DOHH2 (cell line): Measurements from ENCODE around the gene EPB41L5.
"Not testable (repeated sequence)": the region's sequence is repeated elsewhere in the genome, so short reads cannot be mapped to it uniquely, and the experiment has no call there.

Source experiments
- CTCF ChIP-seq: fragments of 200-600 bp; sonication (generic); IDR thresholded peaks from one replicate; pipeline ENCODE4 v1.5.1; 2014; ENCODE audit warnings: antibody characterized with exemption, mild to moderate bottlenecking, low read depth, low read length; ENCODE audit not compliant: poor library complexity, severe bottlenecking
- EZH2phosphoT487 ChIP-seq: fragments of 200-600 bp; sonication (generic); IDR thresholded peaks from 2 replicates; pipeline ENCODE4 v1.6.1; 2017; ENCODE audit warnings: borderline replicate concordance, mild to moderate bottlenecking, antibody characterized with exemption, low read length, moderate library complexity, mixed read lengths

- not testable (repeated sequence) for TF ChIP-seq CTCF, EZH2phosphoT487
Measured at GRCh38 chr2:120158658-120159057, 145.8 kb downstream of the EPB41L5 start.
